Hepatocyte (in vitro differentiated cells): ENCODE results near the gene ATP6V0E1. TPM values are rescaled to one million over a fixed set of nuclear protein-coding genes. Genes with fewer than 3 reads are reported as not detected.

Source experiments
- DNase-seq: peaks from one replicate; pipeline ENCODE4 v3.0.0-alpha.2; 2016; ENCODE audit warnings: low spot score
- H2AFZ ChIP-seq: fragments of 200-600 bp; sonication (generic); 2 replicates; pipeline ENCODE4 v1.6.0; 2016; ENCODE audit warnings: antibody characterized with exemption, mild to moderate bottlenecking
- H3K27ac ChIP-seq: fragments of 200-600 bp; sonication (generic); 2 replicates; pipeline ENCODE4 v1.5.1; 2016; ENCODE audit warnings: mild to moderate bottlenecking
- H3K27me3 ChIP-seq: fragments of 200-600 bp; sonication (generic); 2 replicates; pipeline ENCODE4 v1.6.1; 2016
- H3K36me3 ChIP-seq: fragments of 200-600 bp; sonication (generic); replicated peaks from 2 replicates; pipeline ENCODE4 v1.5.1; 2016; ENCODE audit warnings: low read depth; ENCODE audit not compliant: insufficient read depth
- H3K4me1 ChIP-seq: fragments of 200-600 bp; sonication (generic); 2 replicates; pipeline ENCODE4 v1.5.1; 2016; ENCODE audit warnings: mild to moderate bottlenecking, moderate library complexity; ENCODE audit not compliant: insufficient read depth
- H3K4me2 ChIP-seq: fragments of 200-600 bp; sonication (generic); 2 replicates; pipeline ENCODE4 v1.6.0; 2016
- H3K4me3 ChIP-seq: fragments of 200-600 bp; sonication (generic); 2 replicates; pipeline ENCODE4 v1.5.1; 2016; ENCODE audit warnings: mild to moderate bottlenecking
- H3K79me2 ChIP-seq: fragments of 200-600 bp; sonication (generic); 2 replicates; pipeline ENCODE4 v1.6.0; 2017; ENCODE audit warnings: mild to moderate bottlenecking
- H3K9me2 ChIP-seq: fragments of 200-600 bp; sonication (generic); replicated peaks from 2 replicates; pipeline ENCODE4 v1.6.0; 2017; ENCODE audit warnings: mild to moderate bottlenecking; ENCODE audit not compliant: insufficient read depth
- H3K9me3 ChIP-seq: fragments of 200-600 bp; sonication (generic); 2 replicates; pipeline ENCODE4 v1.5.1; 2016; ENCODE audit warnings: low read depth, mild to moderate bottlenecking
- H4K20me1 ChIP-seq: fragments of 200-600 bp; sonication (generic); 2 replicates; pipeline ENCODE4 v1.6.0; 2016; ENCODE audit warnings: mild to moderate bottlenecking; ENCODE audit not compliant: insufficient read depth, poor library complexity, severe bottlenecking
- EZH2 ChIP-seq: fragments of 200-600 bp; sonication (generic); IDR thresholded peaks from 2 replicates; pipeline ENCODE4 v1.6.1; 2016; ENCODE audit warnings: antibody characterized with exemption, mild to moderate bottlenecking, borderline replicate concordance
- EZH2phosphoT487 ChIP-seq: fragments of 200-600 bp; sonication (generic); IDR thresholded peaks from one replicate; pipeline ENCODE4 v1.6.1; 2018; ENCODE audit warnings: antibody characterized with exemption, mild to moderate bottlenecking, low read depth, moderate library complexity; ENCODE audit not compliant: unreplicated experiment, severe bottlenecking
- WGBS: methylation state at CpG from one replicate; pipeline ENCODE4 v1.1.6; 2016; ENCODE audit warnings: low lambda C conversion rate; ENCODE audit errors: missing lambda C conversion rate; 5-methylcytosine and 5-hydroxymethylcytosine counted together
- polyA plus RNA-seq: library from polyadenylated mRNA; unstranded; fragments of >200 nt; fragmentation: Nextera tagmentation; extraction: Ambion mirVana; gene quantifications from 2 replicates; pipeline ENCODE4 v1.2.1, GENCODE V29; 2016
- total RNA-seq: library from RNA; depleted of rRNA; stranded (reverse); fragments of >200 nt; gene quantifications from 2 replicates; pipeline ENCODE4 v1.2.3, GENCODE V29; 2014
- TF ChIP-seq, protein P1 (sequence below): fragments of 200-600 bp; sonication (generic); IDR thresholded peaks from 2 replicates; pipeline ENCODE4 v1.5.1; 2016; ENCODE audit warnings: antibody characterized with exemption, mild to moderate bottlenecking; ENCODE audit not compliant: poor library complexity

The ATP6V0E1 gene
- total and polyA plus RNA-seq, 2 experiments from 2014 or later = 216 to 657 TPM

- Histone ChIP-seq H3K4me3 (no peak overlapping the region), H3K4me1 (peaks cover 8% of the 10 kb centered on the region), H2AFZ (no peak overlapping the region), H3K9me3 (no peaks in the 10 kb centered on the region), H3K4me2 (no peak overlapping the region), H3K27me3 (no peaks in the 10 kb centered on the region), H3K9me2 (no peaks in the 10 kb centered on the region), H3K79me2 (no peaks in the 10 kb centered on the region), H3K27ac (no peak overlapping the region), H3K36me3 (no peaks in the 10 kb centered on the region), H4K20me1 (no peaks in the 10 kb centered on the region)
- 65% methylated on average over 6 of the region's 6 CpGs for WGBS
- DNase-seq = no peak
- TF ChIP-seq, protein P1, sequence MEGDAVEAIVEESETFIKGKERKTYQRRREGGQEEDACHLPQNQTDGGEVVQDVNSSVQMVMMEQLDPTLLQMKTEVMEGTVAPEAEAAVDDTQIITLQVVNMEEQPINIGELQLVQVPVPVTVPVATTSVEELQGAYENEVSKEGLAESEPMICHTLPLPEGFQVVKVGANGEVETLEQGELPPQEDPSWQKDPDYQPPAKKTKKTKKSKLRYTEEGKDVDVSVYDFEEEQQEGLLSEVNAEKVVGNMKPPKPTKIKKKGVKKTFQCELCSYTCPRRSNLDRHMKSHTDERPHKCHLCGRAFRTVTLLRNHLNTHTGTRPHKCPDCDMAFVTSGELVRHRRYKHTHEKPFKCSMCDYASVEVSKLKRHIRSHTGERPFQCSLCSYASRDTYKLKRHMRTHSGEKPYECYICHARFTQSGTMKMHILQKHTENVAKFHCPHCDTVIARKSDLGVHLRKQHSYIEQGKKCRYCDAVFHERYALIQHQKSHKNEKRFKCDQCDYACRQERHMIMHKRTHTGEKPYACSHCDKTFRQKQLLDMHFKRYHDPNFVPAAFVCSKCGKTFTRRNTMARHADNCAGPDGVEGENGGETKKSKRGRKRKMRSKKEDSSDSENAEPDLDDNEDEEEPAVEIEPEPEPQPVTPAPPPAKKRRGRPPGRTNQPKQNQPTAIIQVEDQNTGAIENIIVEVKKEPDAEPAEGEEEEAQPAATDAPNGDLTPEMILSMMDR = no peak
- no peak for TF ChIP-seq EZH2
- TF ChIP-seq EZH2phosphoT487 = no peak
Observed at GRCh38 chr5:173047838-173048105, 64.2 kb downstream of the ATP6V0E1 start.

DNA sequence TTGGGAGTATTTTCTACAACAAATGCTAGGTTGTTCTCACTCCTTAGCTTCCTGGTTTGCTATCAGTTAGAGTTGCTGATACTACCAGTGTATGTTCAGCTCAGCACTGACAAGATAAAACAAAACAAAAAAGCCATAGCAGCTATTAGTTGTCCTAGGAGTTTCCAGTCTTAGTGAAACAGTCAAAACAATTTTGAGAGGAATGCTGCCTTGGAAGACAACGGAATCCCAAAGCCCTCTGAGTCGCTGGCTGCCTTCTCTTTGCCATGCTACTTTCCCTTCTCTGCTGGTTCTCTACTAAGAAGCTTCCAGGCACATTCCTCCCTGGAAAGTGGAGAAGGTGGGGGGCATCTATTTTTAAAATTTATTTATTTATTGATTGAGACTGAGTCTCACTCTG lies 67.2 kb downstream of the ATP6V0E1 start:
- Histone ChIP-seq H3K4me2 (peak overlapping the region; percentile 9), H3K79me2 (no peaks in the 10 kb centered on the region), H3K9me3 (no peaks in the 10 kb centered on the region), H3K9me2 (no peaks in the 10 kb centered on the region), H3K4me1 (no peaks in the 10 kb centered on the region), H3K4me3 (no peak overlapping the region), H4K20me1 (no peaks in the 10 kb centered on the region), H3K27me3 (no peaks in the 10 kb centered on the region), H3K27ac (no peak overlapping the region), H2AFZ (no peak overlapping the region), H3K36me3 (no peaks in the 10 kb centered on the region)
- TF ChIP-seq EZH2 (no peak), EZH2phosphoT487 (no peak)
- TF ChIP-seq, protein P1 = no peak
- WGBS = 82% methylated on average over 2 of the region's 2 CpGs
- DNase-seq = no peak

- WGBS = 53% methylated on average over 5 of the region's 5 CpGs
Observed at GRCh38 chr5:173051746-173052145, 68.2 kb downstream of the ATP6V0E1 start.

GRCh38 chr5:173053041-173053440 lies 69.5 kb downstream of the ATP6V0E1 start:
- TF ChIP-seq, protein P1 = no peak
- no peak for TF ChIP-seq EZH2phosphoT487
- TF ChIP-seq EZH2 = no peak
- H3K9me2 ChIP-seq = no peaks in the 10 kb centered on the region
- 88% methylated on average over 3 of the region's 3 CpGs for WGBS

More at GRCh38 chr5:173051746-173052145, 68.2 kb downstream of the ATP6V0E1 start:
- no peaks in the 10 kb centered on the region for H3K9me2 ChIP-seq
- TF ChIP-seq EZH2 (no peak), EZH2phosphoT487 (no peak)
- TF ChIP-seq, protein P1 = no peak
- H3K79me2 ChIP-seq = no peaks in the 10 kb centered on the region
- no peaks in the 10 kb centered on the region for H3K9me3 ChIP-seq
- no peaks in the 10 kb centered on the region for H3K36me3 ChIP-seq
- no peak overlapping the region for H3K4me3 ChIP-seq
- H3K27me3 ChIP-seq = no peaks in the 10 kb centered on the region
- no peak for DNase-seq
- H3K4me1 ChIP-seq = no peaks in the 10 kb centered on the region
- no peak overlapping the region for H2AFZ ChIP-seq
- no peak overlapping the region for H3K27ac ChIP-seq
- H4K20me1 ChIP-seq = no peaks in the 10 kb centered on the region
- no peak overlapping the region for H3K4me2 ChIP-seq

More at GRCh38 chr5:173053041-173053440, 69.5 kb downstream of the ATP6V0E1 start:
- peaks cover 3% of the 10 kb centered on the region for H3K79me2 ChIP-seq
- no peaks in the 10 kb centered on the region for H3K27me3 ChIP-seq
- no peak overlapping the region for H3K4me2 ChIP-seq
- peaks cover under 1% of the 10 kb centered on the region for H4K20me1 ChIP-seq
- H3K36me3 ChIP-seq = no peaks in the 10 kb centered on the region
- no peak for DNase-seq
- no peak overlapping the region for H3K27ac ChIP-seq
- no peaks in the 10 kb centered on the region for H3K9me3 ChIP-seq
- H3K4me3 ChIP-seq = no peak overlapping the region
- no peak overlapping the region for H2AFZ ChIP-seq
- H3K4me1 ChIP-seq = peaks cover 2% of the 10 kb centered on the region
